OCI-LY1 (cell line): ENCODE measurements around the gene MMS22L.

ENCODE experiments used
- EZH2 ChIP-seq: fragments of 200-600 bp; sonication (generic), shearing (Covaris generic); IDR thresholded peaks from 2 replicates; pipeline ENCODE4 v1.8.0; 2017; ENCODE audit warnings: borderline replicate concordance, mixed run types, mild to moderate bottlenecking, antibody characterized with exemption, low read length, moderate library complexity, mixed read lengths
- TF ChIP-seq, protein P1 (sequence below): fragments of 200-600 bp; sonication (generic), shearing (Covaris generic); IDR thresholded peaks from 2 replicates; pipeline ENCODE4 v1.5.1; 2017; ENCODE audit warnings: mild to moderate bottlenecking, antibody characterized with exemption, low read length, moderate library complexity, mixed read lengths

- TF ChIP-seq, protein P1, sequence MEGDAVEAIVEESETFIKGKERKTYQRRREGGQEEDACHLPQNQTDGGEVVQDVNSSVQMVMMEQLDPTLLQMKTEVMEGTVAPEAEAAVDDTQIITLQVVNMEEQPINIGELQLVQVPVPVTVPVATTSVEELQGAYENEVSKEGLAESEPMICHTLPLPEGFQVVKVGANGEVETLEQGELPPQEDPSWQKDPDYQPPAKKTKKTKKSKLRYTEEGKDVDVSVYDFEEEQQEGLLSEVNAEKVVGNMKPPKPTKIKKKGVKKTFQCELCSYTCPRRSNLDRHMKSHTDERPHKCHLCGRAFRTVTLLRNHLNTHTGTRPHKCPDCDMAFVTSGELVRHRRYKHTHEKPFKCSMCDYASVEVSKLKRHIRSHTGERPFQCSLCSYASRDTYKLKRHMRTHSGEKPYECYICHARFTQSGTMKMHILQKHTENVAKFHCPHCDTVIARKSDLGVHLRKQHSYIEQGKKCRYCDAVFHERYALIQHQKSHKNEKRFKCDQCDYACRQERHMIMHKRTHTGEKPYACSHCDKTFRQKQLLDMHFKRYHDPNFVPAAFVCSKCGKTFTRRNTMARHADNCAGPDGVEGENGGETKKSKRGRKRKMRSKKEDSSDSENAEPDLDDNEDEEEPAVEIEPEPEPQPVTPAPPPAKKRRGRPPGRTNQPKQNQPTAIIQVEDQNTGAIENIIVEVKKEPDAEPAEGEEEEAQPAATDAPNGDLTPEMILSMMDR = no peak
- TF ChIP-seq EZH2 = no peak
These were observed 87.9 kb downstream of the MMS22L start for GRCh38 chr6:97195117-97195516.
